ENCODE results near the gene PSMB5.

Gene PSMB5

GRCh38 chr14:23043754-23044153, 9.1 kb upstream of the PSMB5 start:
- H3K4me3 ChIP-seq (ENCODE audit: low read depth, low read length): no peak overlapping the region
- TF ChIP-seq CTCF (conservative IDR thresholded peaks at IDR 0.05; ENCODE audit: low read depth, low read length): no peak
- DNase-seq (ENCODE audit: low read depth): no peak

- TF ChIP-seq CTCF (conservative IDR thresholded peaks at IDR 0.05; ENCODE audit: low read depth, low read length): no peak
- no peak overlapping the region for H3K4me3 ChIP-seq (ENCODE audit: low read depth, low read length)
- no peak for DNase-seq (ENCODE audit: low read depth)
These were observed 8.4 kb upstream of the PSMB5 start for GRCh38 chr14:23043145-23043544.

- no peak for TF ChIP-seq CTCF (conservative IDR thresholded peaks at IDR 0.05; ENCODE audit: low read depth, low read length)
- no peak within 1 kb of the TSS for H3K4me3 ChIP-seq (ENCODE audit: low read depth, low read length)
- no peak for DNase-seq (ENCODE audit: low read depth)
These were observed 7.7 kb upstream of the PSMB5 start, which contains the start of gene PSMB11 for GRCh38 chr14:23042162-23042965. Gene PSMB11 (plus strand): TSS chr14:23042212. CDS start chr14:23042226, 14 bp downstream.

GRCh38 chr14:23041729-23042128, 7.0 kb upstream of the PSMB5 start:
- TF ChIP-seq CTCF (conservative IDR thresholded peaks at IDR 0.05; ENCODE audit: low read depth, low read length): no peak
- no peak for DNase-seq (ENCODE audit: low read depth)
- no peak overlapping the region for H3K4me3 ChIP-seq (ENCODE audit: low read depth, low read length)

- no peak for TF ChIP-seq CTCF (conservative IDR thresholded peaks at IDR 0.05; ENCODE audit: low read depth, low read length)
These were observed 5.4 kb upstream of the PSMB5 start for GRCh38 chr14:23040100-23040499.

GRCh38 chr14:23035303-23036144, 824 bp upstream of the PSMB5 start:
- DNase-seq (ENCODE audit: low read depth): no peak
- peak overlapping the region; percentile 93 for H3K4me3 ChIP-seq (ENCODE audit: low read depth, low read length)
- no peak for TF ChIP-seq CTCF (conservative IDR thresholded peaks at IDR 0.05; ENCODE audit: low read depth, low read length)

More at GRCh38 chr14:23040100-23040499, 5.4 kb upstream of the PSMB5 start:
- no peak for DNase-seq (ENCODE audit: low read depth)
- H3K4me3 ChIP-seq (ENCODE audit: low read depth, low read length): no peak overlapping the region
